Testis (tissue), 3 donors: ENCODE results near the gene ECEL1. TPM values are rescaled to one million over a fixed set of nuclear protein-coding genes. Genes with fewer than 3 reads are reported as not detected.

Experiments used
- DNase-seq: peaks from one replicate; pipeline ENCODE4 v3.0.0-alpha.2; 2019
- H3K27ac ChIP-seq, 2 donors: fragments of 200-600 bp; sonication (generic); one replicate each; pipeline ENCODE4 v1.5.1; 2019
- H3K27me3 ChIP-seq: fragments of 200-600 bp; sonication (generic); one replicate; pipeline ENCODE4 v1.5.1; 2019
- H3K36me3 ChIP-seq: fragments of 200-600 bp; sonication (generic); one replicate; pipeline ENCODE4 v1.5.1; 2017; ENCODE audit warnings: low read depth; ENCODE audit errors: missing control alignments
- H3K4me1 ChIP-seq: fragments of 200-600 bp; sonication (generic); one replicate; pipeline ENCODE4 v1.5.1; 2019
- H3K4me3 ChIP-seq, 2 donors: fragments of 200-600 bp; sonication (generic); one replicate each; pipeline ENCODE4 v1.5.1; 2017 to 2019
- H3K9me3 ChIP-seq: fragments of 200-600 bp; sonication (generic); one replicate; pipeline ENCODE4 v1.5.1; 2017
- POLR2A ChIP-seq: fragments of 450-650 bp; IDR thresholded peaks from one replicate; pipeline ENCODE4 v1.6.1; 2017; ENCODE audit warnings: antibody characterized with exemption, mild to moderate bottlenecking, moderate library complexity
- WGBS, 2 donors: methylation state at CpG; one replicate each; pipeline ENCODE4 v1.1.5; 2018; 5-methylcytosine and 5-hydroxymethylcytosine counted together
- intact Hi-C: fragments of 100-400 bp; cut with DNase I; formaldehyde crosslinking; loops from one replicate; pipeline ENCODE4 v1.15.1; 2023; ENCODE audit warnings: low total_unique reads
- polyA plus RNA-seq: library from polyadenylated mRNA; stranded (reverse); fragments of 350-450 nt; fragmentation: Illumina TruSeq; extraction: RNeasy Lipid Tissue Mini Kit (QIAGEN cat#74804); gene quantifications from one replicate; pipeline ENCODE4 v1.2.3, GENCODE V29; 2014; ENCODE audit warnings: low read depth, low replicate concordance; ENCODE audit not compliant: insufficient read depth
- total RNA-seq, 2 donors: library from RNA; depleted of rRNA; stranded (reverse); fragments of >200 nt; gene quantifications; one replicate each; pipeline ENCODE4 v1.2.3, GENCODE V29; 2016
- TF ChIP-seq, protein P1 (sequence below), 3 experiments: fragments of 450-650 bp in 2 of 3; fragments of 200-600 bp in 1 of 3; sonication (generic) in 1 of 3; IDR thresholded peaks; one replicate each; pipeline ENCODE4 v1.5.1; 2016 to 2019; ENCODE audit warnings: antibody characterized with exemption in 3 of 3, mild to moderate bottlenecking in 2 of 3, moderate library complexity in 1 of 3

The ECEL1 gene
- total and polyA plus RNA-seq, 3 donors from 2014 or later = 2.7 to 8.7 (median 4.3) TPM

GRCh38 chr2:232483311-232483922, 4.2 kb downstream of the ECEL1 start:
- H3K4me1 ChIP-seq = peaks cover 4% of the 10 kb centered on the region
- H3K27me3 ChIP-seq = no peaks in the 10 kb centered on the region
- DNase-seq = no peak
- WGBS, 2 donors = 87 to 92% methylated on average over 6 to 10 of the region's 10 CpGs
- H3K36me3 ChIP-seq = no peaks in the 10 kb centered on the region
- TF ChIP-seq POLR2A = no peak
- TF ChIP-seq, protein P1, sequence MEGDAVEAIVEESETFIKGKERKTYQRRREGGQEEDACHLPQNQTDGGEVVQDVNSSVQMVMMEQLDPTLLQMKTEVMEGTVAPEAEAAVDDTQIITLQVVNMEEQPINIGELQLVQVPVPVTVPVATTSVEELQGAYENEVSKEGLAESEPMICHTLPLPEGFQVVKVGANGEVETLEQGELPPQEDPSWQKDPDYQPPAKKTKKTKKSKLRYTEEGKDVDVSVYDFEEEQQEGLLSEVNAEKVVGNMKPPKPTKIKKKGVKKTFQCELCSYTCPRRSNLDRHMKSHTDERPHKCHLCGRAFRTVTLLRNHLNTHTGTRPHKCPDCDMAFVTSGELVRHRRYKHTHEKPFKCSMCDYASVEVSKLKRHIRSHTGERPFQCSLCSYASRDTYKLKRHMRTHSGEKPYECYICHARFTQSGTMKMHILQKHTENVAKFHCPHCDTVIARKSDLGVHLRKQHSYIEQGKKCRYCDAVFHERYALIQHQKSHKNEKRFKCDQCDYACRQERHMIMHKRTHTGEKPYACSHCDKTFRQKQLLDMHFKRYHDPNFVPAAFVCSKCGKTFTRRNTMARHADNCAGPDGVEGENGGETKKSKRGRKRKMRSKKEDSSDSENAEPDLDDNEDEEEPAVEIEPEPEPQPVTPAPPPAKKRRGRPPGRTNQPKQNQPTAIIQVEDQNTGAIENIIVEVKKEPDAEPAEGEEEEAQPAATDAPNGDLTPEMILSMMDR (IDR thresholded peaks at IDR 0.05) = no peak
- no peak overlapping the region for H3K4me3 ChIP-seq
- H3K9me3 ChIP-seq = no peaks in the 10 kb centered on the region
- intact Hi-C loops = no loop called here
- no peak overlapping the region for H3K27ac ChIP-seq

- no peaks in the 10 kb centered on the region for H3K27me3 ChIP-seq
- TF ChIP-seq, protein P1 (IDR thresholded peaks at IDR 0.05) = no peak
- no peak for TF ChIP-seq POLR2A
- H3K4me3 ChIP-seq = no peak overlapping the region
- WGBS, 2 donors = 94 to 98% methylated on average over 14 to 31 of the region's 31 CpGs
- H3K36me3 ChIP-seq = no peaks in the 10 kb centered on the region
- peaks cover 4% of the 10 kb centered on the region for H3K4me1 ChIP-seq
- intact Hi-C loops = no loop called here
- DNase-seq = no peak
- no peaks in the 10 kb centered on the region for H3K9me3 ChIP-seq
- H3K27ac ChIP-seq = no peak overlapping the region
Observed at GRCh38 chr2:232482301-232483238, 5.1 kb downstream of the ECEL1 start.

DNA sequence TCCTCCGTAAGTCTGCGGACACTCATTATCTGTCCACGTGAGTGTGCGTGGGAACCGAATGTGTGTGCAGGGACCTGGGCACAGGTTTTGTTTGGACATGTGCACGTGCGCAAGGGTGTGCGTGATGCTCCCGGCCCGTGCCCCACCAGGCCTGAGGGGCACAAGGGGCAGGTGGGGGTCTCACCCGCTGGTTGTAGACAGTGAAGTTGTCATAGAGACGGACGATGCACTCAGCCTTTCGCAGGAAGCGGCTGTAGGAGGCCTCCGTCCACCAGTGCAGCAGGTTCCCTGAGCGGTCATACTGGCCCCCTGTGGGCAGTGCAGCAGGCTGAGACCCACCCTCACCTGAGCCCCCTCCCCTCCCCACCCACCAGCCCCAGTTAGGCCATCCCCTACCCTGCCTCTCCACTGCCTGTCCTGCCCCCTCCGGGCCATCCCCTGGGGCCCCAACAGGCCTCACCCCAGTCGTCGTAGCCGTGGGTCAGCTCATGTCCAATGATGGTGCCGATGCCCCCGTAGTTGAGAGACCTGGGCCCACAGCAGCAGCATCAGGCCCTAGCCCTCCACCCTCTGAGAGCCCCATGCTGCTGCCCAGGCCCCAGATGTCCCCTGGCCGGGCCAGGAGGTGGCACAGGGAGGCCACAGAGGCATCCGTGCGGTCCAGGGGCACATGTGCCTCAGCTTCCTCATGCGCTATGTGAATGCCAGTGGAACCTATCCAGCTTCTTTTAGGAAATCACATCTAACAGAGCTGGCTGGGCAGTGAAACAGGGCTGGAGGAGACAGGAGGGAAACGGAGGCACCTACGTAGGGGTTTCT, 6.1 kb downstream of the ECEL1 start:
- intact Hi-C loops = no loop called here
- DNase-seq = no peak
- Histone ChIP-seq H3K27ac (no peak overlapping the region), H3K9me3 (no peaks in the 10 kb centered on the region), H3K36me3 (no peaks in the 10 kb centered on the region), H3K4me3 (no peak overlapping the region), H3K27me3 (no peaks in the 10 kb centered on the region), H3K4me1 (no peaks in the 10 kb centered on the region)
- TF ChIP-seq, protein P1 (IDR thresholded peaks at IDR 0.05) = no peak
- TF ChIP-seq POLR2A = no peak
- 95 to 96% methylated on average over 21 to 28 of the region's 29 CpGs for WGBS, 2 donors

GRCh38 chr2:232480201-232481190, 7.1 kb downstream of the ECEL1 start:
- TF ChIP-seq, protein P1 (IDR thresholded peaks at IDR 0.05) = no peak
- no peak for TF ChIP-seq POLR2A
- intact Hi-C loops = no loop called here
- DNase-seq = no peak

More at GRCh38 chr2:232480201-232481190, 7.1 kb downstream of the ECEL1 start:
- Histone ChIP-seq H3K36me3 (no peaks in the 10 kb centered on the region), H3K27ac (no peak overlapping the region), H3K4me1 (no peaks in the 10 kb centered on the region), H3K27me3 (no peaks in the 10 kb centered on the region), H3K4me3 (no peak overlapping the region), H3K9me3 (no peaks in the 10 kb centered on the region)
- 77 to 92% methylated on average over 11 to 22 of the region's 26 CpGs for WGBS, 2 donors
